Endothelial cell of umbilical vein (primary cell): ENCODE results near the gene SYT17.

Experiments used
- EZH2 ChIP-seq: IDR thresholded peaks from 2 replicates; pipeline ENCODE4 v1.6.1; 2012; ENCODE audit warnings: borderline replicate concordance, low read depth, mild to moderate bottlenecking, moderate library complexity, low read length, inconsistent platforms; ENCODE audit not compliant: severe bottlenecking
- GATA2 ChIP-seq: IDR thresholded peaks from 2 replicates; pipeline ENCODE4 v1.7.0; 2011; ENCODE audit warnings: low read depth, mild to moderate bottlenecking, moderate library complexity, mixed read lengths, low read length; ENCODE audit not compliant: insufficient read length, insufficient read depth
- JUN ChIP-seq: IDR thresholded peaks from 2 replicates; pipeline ENCODE4 v1.6.1; 2011; ENCODE audit warnings: borderline replicate concordance, low read depth; ENCODE audit not compliant: insufficient read length, insufficient read depth
- POLR2A ChIP-seq: IDR thresholded peaks from 2 replicates; pipeline ENCODE4 v1.6.1; 2012; ENCODE audit warnings: low read depth, mild to moderate bottlenecking, control low read depth, low read length
- POLR2AphosphoS5 ChIP-seq: IDR thresholded peaks from 2 replicates; pipeline ENCODE4 v1.6.1; 2012; ENCODE audit warnings: low read depth, mild to moderate bottlenecking, control low read depth, low read length, moderate library complexity; ENCODE audit not compliant: insufficient read depth
- TF ChIP-seq, protein P1 (sequence below), 2 donors: IDR thresholded peaks; 1 replicate in 1 of 2; 2 replicates in 1 of 2; pipeline ENCODE4 v1.5.1; 2011; ENCODE audit warnings: low read length in 2 of 2, mild to moderate bottlenecking in 2 of 2, moderate library complexity in 2 of 2, control low read depth in 1 of 2, inconsistent platforms in 1 of 2, low read depth in 1 of 2; ENCODE audit not compliant: insufficient read depth in 1 of 2; ENCODE audit errors: extremely low read depth in 1 of 2
- TF ChIP-seq, protein P2 (sequence below): IDR thresholded peaks from 2 replicates; pipeline ENCODE4 v1.6.1; 2011; ENCODE audit not compliant: insufficient read depth, insufficient read length

DNA sequence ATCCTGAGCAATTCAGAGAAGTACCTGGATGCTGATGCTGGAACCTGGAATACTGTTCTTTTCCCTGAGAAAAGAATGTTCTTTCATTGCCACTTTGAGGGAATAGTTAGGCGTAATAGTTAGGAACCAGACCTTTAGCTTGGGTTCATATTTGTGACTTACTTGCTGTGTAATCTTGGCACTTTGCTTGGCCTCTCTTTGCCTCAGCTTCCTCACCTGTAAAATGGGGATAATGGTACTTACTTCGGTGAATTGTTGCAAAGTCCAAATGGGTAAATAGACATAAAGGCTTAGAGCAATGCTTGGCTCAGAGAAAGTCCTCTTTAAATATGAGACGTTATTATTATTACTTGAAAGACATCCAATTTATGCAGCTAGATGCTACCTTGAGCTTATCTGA, 62.5 kb downstream of the SYT17 start:
- TF ChIP-seq, protein P1, sequence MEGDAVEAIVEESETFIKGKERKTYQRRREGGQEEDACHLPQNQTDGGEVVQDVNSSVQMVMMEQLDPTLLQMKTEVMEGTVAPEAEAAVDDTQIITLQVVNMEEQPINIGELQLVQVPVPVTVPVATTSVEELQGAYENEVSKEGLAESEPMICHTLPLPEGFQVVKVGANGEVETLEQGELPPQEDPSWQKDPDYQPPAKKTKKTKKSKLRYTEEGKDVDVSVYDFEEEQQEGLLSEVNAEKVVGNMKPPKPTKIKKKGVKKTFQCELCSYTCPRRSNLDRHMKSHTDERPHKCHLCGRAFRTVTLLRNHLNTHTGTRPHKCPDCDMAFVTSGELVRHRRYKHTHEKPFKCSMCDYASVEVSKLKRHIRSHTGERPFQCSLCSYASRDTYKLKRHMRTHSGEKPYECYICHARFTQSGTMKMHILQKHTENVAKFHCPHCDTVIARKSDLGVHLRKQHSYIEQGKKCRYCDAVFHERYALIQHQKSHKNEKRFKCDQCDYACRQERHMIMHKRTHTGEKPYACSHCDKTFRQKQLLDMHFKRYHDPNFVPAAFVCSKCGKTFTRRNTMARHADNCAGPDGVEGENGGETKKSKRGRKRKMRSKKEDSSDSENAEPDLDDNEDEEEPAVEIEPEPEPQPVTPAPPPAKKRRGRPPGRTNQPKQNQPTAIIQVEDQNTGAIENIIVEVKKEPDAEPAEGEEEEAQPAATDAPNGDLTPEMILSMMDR (IDR thresholded peaks at IDR 0.05; ENCODE audit: extremely low read depth in 1 of 2, insufficient read depth in 1 of 2, low read depth in 1 of 2, low read length in 2 of 2), result no peak
- TF ChIP-seq POLR2A (no peak), EZH2 (no peak), JUN (no peak), POLR2AphosphoS5 (no peak), GATA2 (no peak)
- TF ChIP-seq, protein P2, sequence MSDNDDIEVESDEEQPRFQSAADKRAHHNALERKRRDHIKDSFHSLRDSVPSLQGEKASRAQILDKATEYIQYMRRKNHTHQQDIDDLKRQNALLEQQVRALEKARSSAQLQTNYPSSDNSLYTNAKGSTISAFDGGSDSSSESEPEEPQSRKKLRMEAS, result no peak
